ENCODE measurements around the gene SLX4IP. TPM values are rescaled to one million over a fixed set of nuclear protein-coding genes. Genes with fewer than 3 reads are reported as not detected.

The SLX4IP gene
- total RNA-seq, 1 experiment from 2014 or later = 11.1 TPM

GRCh38 chr20:10663756-10664155 is 228.7 kb downstream of the SLX4IP start:
- Histone ChIP-seq H3K9ac (ENCODE audit: low read length) (no peak overlapping the region), H3K9me3 (ENCODE audit: control insufficient read depth in 1 of 2, insufficient read depth in 1 of 2, low read depth in 1 of 2, low read length in 2 of 2) (no peaks in the 10 kb centered on the region), H2AFZ (ENCODE audit: low read depth, low read length, poor library complexity, severe bottlenecking) (no peak overlapping the region), H3K4me2 (ENCODE audit: low read length) (no peak overlapping the region), H3K27ac (ENCODE audit: low read depth, low read length) (no peak overlapping the region), H4K20me1 (ENCODE audit: insufficient read depth) (no peaks in the 10 kb centered on the region; the same call in 1 of the 2 replicates), H3K27me3 (ENCODE audit: insufficient read depth, low read length) (no peaks in the 10 kb centered on the region), H3K79me2 (ENCODE audit: insufficient read depth, low read length) (peaks cover 10% of the 10 kb centered on the region; the same call in 1 of the 2 replicates), H3K36me3 (ENCODE audit: control insufficient read depth in 1 of 2, insufficient read depth in 2 of 2, low read length in 2 of 2) (peaks cover 32 to 47% of the 10 kb centered on the region in 2 experiments), H3K4me1 (ENCODE audit: control insufficient read depth in 1 of 2, insufficient read depth in 2 of 2, low read length in 2 of 2) (peaks cover 5 to 19% of the 10 kb centered on the region in 2 experiments; a peak in 2 of 4 replicates), H3K4me3 (replicated peaks in 1 of 2; ENCODE audit: low read depth in 1 of 2, low read length in 2 of 2) (no peak overlapping the region), H3K9me2 (ENCODE audit: insufficient read depth) (no peaks in the 10 kb centered on the region)
- ATAC-seq (no peak), DNase-seq (ENCODE audit: low read depth, low spot score) (no peak)
- TF ChIP-seq CEBPB (IDR thresholded peaks at IDR 0.05; ENCODE audit: low read depth) = no peak
- no peak for TF ChIP-seq MAX (IDR thresholded peaks at IDR 0.05)
- TF ChIP-seq RAD21 (IDR thresholded peaks at IDR 0.05; ENCODE audit: low read depth) = no peak
- TF ChIP-seq ELF1 (IDR thresholded peaks at IDR 0.05; ENCODE audit: borderline replicate concordance, low read depth) = no peak
- TF ChIP-seq SIN3A (IDR thresholded peaks at IDR 0.05; ENCODE audit: low read depth) = no peak
- no peak for TF ChIP-seq REST (IDR thresholded peaks at IDR 0.05; ENCODE audit: low read depth)
- no peak for TF ChIP-seq CBX3 (IDR thresholded peaks at IDR 0.05; ENCODE audit: low read depth)
- TF ChIP-seq POLR2A (IDR thresholded peaks at IDR 0.05; ENCODE audit: borderline replicate concordance, extremely low read depth, insufficient read depth, insufficient read length) = no peak
- TF ChIP-seq FOSL1 (IDR thresholded peaks at IDR 0.05; ENCODE audit: low read depth) = no peak
- TF ChIP-seq ZFX (IDR thresholded peaks at IDR 0.05) = no peak
- no peak for TF ChIP-seq ZBTB33 (IDR thresholded peaks at IDR 0.05; ENCODE audit: extremely low read depth, insufficient replicate concordance, low read length)
- no peak for TF ChIP-seq ZNF274 (IDR thresholded peaks at IDR 0.05; ENCODE audit: low read depth, low read length)
- no peak for TF ChIP-seq YY1 (IDR thresholded peaks at IDR 0.05; ENCODE audit: extremely low read depth, insufficient replicate concordance, low read depth, low read length)
- TF ChIP-seq TCF7L2 (IDR thresholded peaks at IDR 0.05; ENCODE audit: borderline replicate concordance, extremely low read depth, insufficient read depth, insufficient read length) = no peak
- ChIA-PET CTCF (no interaction called here), RAD21 (ENCODE audit: low non-redundant PET in 1 of 2, low total read pairs in 2 of 2, uncharacterized antibody in 2 of 2, unreplicated experiment in 2 of 2) (no interaction called here), POLR2A (no interaction called here)
- intact Hi-C loops (cut with micrococcal nuclease) = no loop called here
- BruUV-seq (replicated peaks) = no TSS peak

Data from HCT116 (cell line).